ENCODE measurements around the gene LRAT. TPM values are rescaled to one million over a fixed set of nuclear protein-coding genes. Genes with fewer than 3 reads are reported as not detected.

The LRAT gene
- total and polyA plus RNA-seq, 9 of the 15 experiments (the other 6 are each of a cell fraction or from before 2014, with no cell fraction given): 0.03 to 0.41 (median 0.07) TPM; not detected in 4

Small RNAs within 50 kb of the gene (small RNA-seq; reads per million reads assigned to genes)
- not detected for gene NDUFB2P1
- 0.26 reads per million for gene RNU2-44P
- gene RNU2-66P: not detected

Other genes with a start within 250 kb of the LRAT start
- 48.0 and 53.1 TPM in 2 replicates for gene PLRG1, start 193.6 kb upstream of the LRAT start, total RNA-seq (2014; rRNA removed)
- gene PLRG1, start 193.6 kb upstream of the LRAT start, total RNA-seq (2014; rRNA removed; fragmentation: Illumina TruSeq; extraction: Trizol): 120 and 142 TPM in 2 replicates
- 67.3 and 68.9 TPM in 2 replicates for gene PLRG1, start 193.6 kb upstream of the LRAT start, total RNA-seq (2015; rRNA removed; fragmentation: Illumina TruSeq; extraction: Trizol)
- 121 and 122 TPM in 2 replicates for gene PLRG1, start 193.6 kb upstream of the LRAT start, total RNA-seq (2021)
- gene PLRG1, start 193.6 kb upstream of the LRAT start, polyA plus RNA-seq (2011; rRNA removed): 141 and 204 TPM in 2 replicates
- 114 and 116 TPM in 2 replicates for gene PLRG1, start 193.6 kb upstream of the LRAT start, polyA plus RNA-seq (2014; fragmentation: Illumina TruSeq; extraction: Trizol)
- gene PLRG1, start 193.6 kb upstream of the LRAT start, polyA plus RNA-seq (2014; fragmentation: Nextera tagmentation; extraction: Ambion mirVana): 100 to 1,000 TPM; 218 to 248 TPM
- gene PLRG1, start 193.6 kb upstream of the LRAT start, polyA plus RNA-seq (2014; rRNA removed): 107 and 118 TPM in 2 replicates
- not detected in 2 replicates for gene FGB, start 181.0 kb upstream of the LRAT start, total RNA-seq (2014; rRNA removed)
- gene FGB, start 181.0 kb upstream of the LRAT start, total RNA-seq (2014; rRNA removed; fragmentation: Illumina TruSeq; extraction: Trizol): not detected in 2 replicates
- not detected in 2 replicates for gene FGB, start 181.0 kb upstream of the LRAT start, total RNA-seq (2015; rRNA removed; fragmentation: Illumina TruSeq; extraction: Trizol)
- gene FGB, start 181.0 kb upstream of the LRAT start, total RNA-seq (2021): 1.9 and 2.5 TPM in 2 replicates
- gene FGB, start 181.0 kb upstream of the LRAT start, polyA plus RNA-seq (2011; rRNA removed): not detected in 2 replicates
- gene FGB, start 181.0 kb upstream of the LRAT start, polyA plus RNA-seq (2014; fragmentation: Illumina TruSeq; extraction: Trizol): not detected in 2 replicates
- under 1 TPM; 0.07 to 0.13 TPM for gene FGB, start 181.0 kb upstream of the LRAT start, polyA plus RNA-seq (2014; fragmentation: Nextera tagmentation; extraction: Ambion mirVana)
- not detected in 2 replicates for gene FGB, start 181.0 kb upstream of the LRAT start, polyA plus RNA-seq (2014; rRNA removed)
- not detected in 2 replicates for gene FGA, start 153.3 kb upstream of the LRAT start, total RNA-seq (2014; rRNA removed)
- gene FGA, start 153.3 kb upstream of the LRAT start, total RNA-seq (2014; rRNA removed; fragmentation: Illumina TruSeq; extraction: Trizol): not detected in 2 replicates
- gene FGA, start 153.3 kb upstream of the LRAT start, total RNA-seq (2015; rRNA removed; fragmentation: Illumina TruSeq; extraction: Trizol): not detected in 2 replicates
- 2.5 and 3.4 TPM in 2 replicates for gene FGA, start 153.3 kb upstream of the LRAT start, total RNA-seq (2021)
- 0.08 TPM in 1 of 2 replicates, not detected in the other for gene FGA, start 153.3 kb upstream of the LRAT start, polyA plus RNA-seq (2011; rRNA removed)
- 0.06 TPM in 1 of 2 replicates, not detected in the other for gene FGA, start 153.3 kb upstream of the LRAT start, polyA plus RNA-seq (2014; fragmentation: Illumina TruSeq; extraction: Trizol)
- under 1 TPM in 1 of 2 experiments, not detected in 1; 0.04 TPM for gene FGA, start 153.3 kb upstream of the LRAT start, polyA plus RNA-seq (2014; fragmentation: Nextera tagmentation; extraction: Ambion mirVana)
- gene FGA, start 153.3 kb upstream of the LRAT start, polyA plus RNA-seq (2014; rRNA removed): not detected in 2 replicates
- 0.45 TPM in 1 of 2 replicates, not detected in the other for gene FGG, start 131.3 kb upstream of the LRAT start, total RNA-seq (2014; rRNA removed)
- gene FGG, start 131.3 kb upstream of the LRAT start, total RNA-seq (2014; rRNA removed; fragmentation: Illumina TruSeq; extraction: Trizol): 0.33 TPM in 1 of 2 replicates, not detected in the other
- gene FGG, start 131.3 kb upstream of the LRAT start, total RNA-seq (2015; rRNA removed; fragmentation: Illumina TruSeq; extraction: Trizol): not detected in 2 replicates
- 1.9 and 2.2 TPM in 2 replicates for gene FGG, start 131.3 kb upstream of the LRAT start, total RNA-seq (2021)
- 0.08 and 0.24 TPM in 2 replicates for gene FGG, start 131.3 kb upstream of the LRAT start, polyA plus RNA-seq (2011; rRNA removed)
- 0.12 TPM in 1 of 2 replicates, not detected in the other for gene FGG, start 131.3 kb upstream of the LRAT start, polyA plus RNA-seq (2014; fragmentation: Illumina TruSeq; extraction: Trizol)
- under 1 TPM; 0.34 to 0.41 TPM for gene FGG, start 131.3 kb upstream of the LRAT start, polyA plus RNA-seq (2014; fragmentation: Nextera tagmentation; extraction: Ambion mirVana)
- gene FGG, start 131.3 kb upstream of the LRAT start, polyA plus RNA-seq (2014; rRNA removed): 0.27 TPM in 1 of 2 replicates, not detected in the other
- gene RBM46, start 37.3 kb downstream of the LRAT start, total RNA-seq (2014; rRNA removed): not detected in 2 replicates
- gene RBM46, start 37.3 kb downstream of the LRAT start, total RNA-seq (2014; rRNA removed; fragmentation: Illumina TruSeq; extraction: Trizol): not detected in 2 replicates
- gene RBM46, start 37.3 kb downstream of the LRAT start, total RNA-seq (2015; rRNA removed; fragmentation: Illumina TruSeq; extraction: Trizol): not detected in 2 replicates
- not detected in 2 replicates for gene RBM46, start 37.3 kb downstream of the LRAT start, total RNA-seq (2021)
- gene RBM46, start 37.3 kb downstream of the LRAT start, polyA plus RNA-seq (2011; rRNA removed): not detected in 2 replicates
- gene RBM46, start 37.3 kb downstream of the LRAT start, polyA plus RNA-seq (2014; fragmentation: Illumina TruSeq; extraction: Trizol): 0.04 TPM in 1 of 2 replicates, not detected in the other
- gene RBM46, start 37.3 kb downstream of the LRAT start, polyA plus RNA-seq (2014; fragmentation: Nextera tagmentation; extraction: Ambion mirVana): not detected
- not detected in 2 replicates for gene RBM46, start 37.3 kb downstream of the LRAT start, polyA plus RNA-seq (2014; rRNA removed)

All from K562 (cell line).